Fibroblast of peridontal ligament (primary cell): Measurements from ENCODE around the gene TSPAN18.

Experiments
- DNase-seq: peaks from one replicate; pipeline ENCODE4 v3.0.0-alpha.2; 2010; ENCODE audit errors: extremely low read depth

Gene TSPAN18

GRCh38 chr11:44823006-44823405 is 96.2 kb downstream of the TSPAN18 start:
- no peak for DNase-seq

- no peak for DNase-seq
Observed at GRCh38 chr11:44823868-44824267, 97.1 kb downstream of the TSPAN18 start.

DNA sequence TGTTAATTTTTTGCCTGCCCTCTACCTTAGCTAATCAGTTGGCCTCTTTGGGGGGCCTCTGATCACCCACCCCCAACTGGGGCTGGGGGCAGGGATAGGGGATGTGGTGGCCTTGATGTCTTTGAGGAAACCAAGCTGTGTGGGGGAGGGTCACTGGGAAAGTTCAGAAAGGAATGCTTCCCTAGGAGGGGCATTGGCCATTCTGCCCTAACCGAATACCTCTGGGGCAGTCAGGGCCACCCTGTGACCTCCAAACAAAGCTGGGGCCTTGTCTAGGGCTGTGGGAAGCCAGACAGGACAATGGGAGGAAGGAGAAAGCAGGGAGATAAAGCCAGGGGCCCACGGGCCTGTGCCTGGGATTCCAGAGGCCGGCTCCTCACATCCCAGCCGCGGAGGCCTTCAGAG is 97.5 kb downstream of the TSPAN18 start:
- no peak for DNase-seq

GRCh38 chr11:44825058-44825785 is 98.5 kb downstream of the TSPAN18 start:
- DNase-seq, result no peak

- no peak for DNase-seq
Observed at GRCh38 chr11:44826922-44827643, 100.3 kb downstream of the TSPAN18 start.

- no peak for DNase-seq
Observed at GRCh38 chr11:44828296-44828695, 101.5 kb downstream of the TSPAN18 start.

GRCh38 chr11:44829838-44830237 is 103.1 kb downstream of the TSPAN18 start:
- no peak for DNase-seq

DNA sequence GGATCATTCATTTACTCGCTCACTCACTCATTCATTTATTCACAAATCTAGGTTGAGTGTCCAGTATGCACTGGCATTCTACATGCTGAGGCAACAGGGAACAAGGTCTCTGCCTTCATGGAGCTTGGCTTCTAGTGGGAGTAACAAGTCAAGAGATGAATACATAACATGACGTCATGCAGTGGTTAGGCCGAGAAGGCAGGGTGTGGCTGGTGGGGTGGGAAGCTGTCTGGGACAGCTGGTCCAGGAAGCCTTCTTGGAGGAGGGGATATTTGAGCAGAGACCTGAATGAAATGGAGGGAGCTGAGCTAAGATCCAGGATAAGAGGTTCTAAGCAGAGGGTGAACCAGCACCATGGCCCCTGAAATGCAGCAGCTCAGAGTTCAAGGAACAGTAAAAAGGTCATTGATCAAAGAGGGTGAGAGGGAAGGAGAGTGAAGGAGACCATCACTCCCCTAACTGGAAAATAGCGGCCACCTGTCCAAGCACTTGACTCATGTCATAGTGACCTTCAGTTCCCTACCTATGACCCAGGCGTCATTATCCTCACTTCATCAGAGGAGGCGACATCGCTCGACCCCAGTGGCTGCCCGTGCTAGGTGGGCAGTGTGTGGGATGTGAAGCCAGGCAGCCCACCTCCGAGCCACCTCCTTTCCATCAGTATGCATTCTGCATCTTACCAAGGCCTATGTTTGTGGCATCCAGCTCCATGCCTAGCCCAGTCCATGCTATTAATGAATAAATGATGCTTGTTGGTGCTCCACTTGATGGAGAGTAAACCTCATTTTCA is 105.0 kb downstream of the TSPAN18 start:
- DNase-seq, result no peak

DNA sequence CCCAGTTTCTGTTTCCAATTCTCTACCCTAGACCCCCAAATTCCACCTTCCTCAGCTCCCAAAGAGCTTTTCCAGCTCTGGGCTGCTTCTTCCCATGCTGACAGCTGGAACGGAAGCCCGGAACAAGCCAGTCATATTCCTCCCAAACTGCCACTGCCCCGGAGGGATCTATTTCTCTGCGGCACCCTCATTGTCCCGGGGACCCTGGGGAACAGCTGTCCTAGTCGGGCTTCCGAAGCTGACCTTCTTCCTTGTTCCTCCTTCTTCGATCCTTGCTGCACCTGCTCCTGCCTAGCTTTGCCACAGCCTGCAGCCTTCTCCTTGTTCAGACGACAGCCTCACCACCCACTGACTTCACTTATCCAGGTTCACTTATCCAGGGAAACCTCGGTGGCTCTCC is 105.7 kb downstream of the TSPAN18 start:
- DNase-seq, result no peak

GRCh38 chr11:44833221-44833876 is 106.6 kb downstream of the TSPAN18 start:
- DNase-seq, result no peak

- no peak for DNase-seq
Observed at GRCh38 chr11:44833877-44834452, 107.2 kb downstream of the TSPAN18 start.

DNA sequence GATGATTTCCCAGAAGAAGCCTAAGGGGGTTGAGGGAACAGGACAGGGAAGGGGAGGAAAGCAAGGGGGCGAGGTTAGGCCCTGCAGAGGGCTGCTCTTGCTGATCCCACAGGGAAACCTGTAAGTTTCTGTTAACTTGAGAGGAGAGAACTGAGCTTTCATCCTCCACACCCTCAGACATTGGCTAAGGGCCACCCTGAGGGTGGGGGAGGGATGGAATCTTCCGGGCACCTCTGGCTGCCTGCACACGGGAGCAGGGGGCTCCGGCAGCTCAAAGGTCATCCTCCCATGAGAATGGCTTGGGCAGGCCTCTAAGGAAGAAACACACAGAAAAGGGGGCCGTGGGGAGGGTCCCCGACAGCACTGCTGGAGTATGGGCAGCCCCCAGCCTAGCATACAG is 108.1 kb downstream of the TSPAN18 start:
- no peak for DNase-seq

DNA sequence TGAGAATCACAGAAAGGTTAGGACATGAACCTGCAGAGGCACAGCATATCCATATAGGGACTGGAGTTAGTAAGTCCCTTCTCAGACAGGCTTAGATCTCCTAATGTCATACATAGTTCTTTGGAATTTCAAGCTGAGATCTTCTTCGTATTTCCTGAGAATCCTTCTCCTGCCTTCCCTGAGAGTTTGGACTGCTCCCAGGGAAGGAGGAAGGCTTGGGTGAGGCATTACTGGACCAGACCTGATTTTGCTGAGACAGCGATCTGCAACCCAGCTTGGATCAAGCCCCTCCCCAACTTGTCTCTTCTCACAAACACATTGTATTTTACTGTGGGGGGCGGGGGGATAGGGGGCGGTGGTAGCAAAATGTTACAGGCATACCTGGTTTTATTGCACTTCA is 108.5 kb downstream of the TSPAN18 start:
- no peak for DNase-seq

DNA sequence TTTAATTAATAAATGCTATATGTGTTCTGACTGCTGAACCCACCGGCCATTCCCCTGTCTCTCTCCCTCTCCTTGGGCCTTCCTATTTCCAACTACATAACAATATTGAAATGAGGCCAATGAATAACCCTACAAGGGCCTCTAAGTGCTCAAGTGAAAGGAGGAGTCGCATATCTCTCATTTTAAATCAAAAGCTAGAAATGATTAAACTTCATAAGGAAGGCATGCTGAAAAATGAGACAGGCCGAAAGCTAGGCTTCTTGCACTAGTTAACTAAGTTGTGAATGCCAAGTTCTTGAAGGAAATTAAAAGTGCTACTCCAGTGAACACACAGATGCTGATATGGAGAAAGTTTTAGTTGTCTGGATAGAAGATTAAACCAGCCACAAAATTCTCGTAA is 109.2 kb downstream of the TSPAN18 start:
- DNase-seq, result no peak

DNA sequence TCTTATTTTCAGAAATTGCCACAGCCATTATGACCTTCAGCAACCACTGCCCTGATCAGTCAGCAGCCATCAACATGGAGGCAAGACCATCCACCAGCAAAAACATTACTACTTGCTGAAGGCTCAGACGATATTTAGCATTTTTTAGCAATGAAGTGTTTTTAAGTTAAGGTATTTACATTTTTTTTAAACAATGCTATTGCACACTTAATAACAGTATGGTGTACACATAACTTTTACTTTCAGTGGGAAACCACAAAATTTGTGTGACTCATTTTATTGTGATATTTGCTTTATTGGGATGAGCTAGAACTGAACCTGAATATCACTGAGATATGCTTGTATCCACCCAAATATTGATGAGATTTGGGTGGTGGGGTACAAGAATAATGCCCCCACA is 110.9 kb downstream of the TSPAN18 start:
- DNase-seq, result no peak

DNA sequence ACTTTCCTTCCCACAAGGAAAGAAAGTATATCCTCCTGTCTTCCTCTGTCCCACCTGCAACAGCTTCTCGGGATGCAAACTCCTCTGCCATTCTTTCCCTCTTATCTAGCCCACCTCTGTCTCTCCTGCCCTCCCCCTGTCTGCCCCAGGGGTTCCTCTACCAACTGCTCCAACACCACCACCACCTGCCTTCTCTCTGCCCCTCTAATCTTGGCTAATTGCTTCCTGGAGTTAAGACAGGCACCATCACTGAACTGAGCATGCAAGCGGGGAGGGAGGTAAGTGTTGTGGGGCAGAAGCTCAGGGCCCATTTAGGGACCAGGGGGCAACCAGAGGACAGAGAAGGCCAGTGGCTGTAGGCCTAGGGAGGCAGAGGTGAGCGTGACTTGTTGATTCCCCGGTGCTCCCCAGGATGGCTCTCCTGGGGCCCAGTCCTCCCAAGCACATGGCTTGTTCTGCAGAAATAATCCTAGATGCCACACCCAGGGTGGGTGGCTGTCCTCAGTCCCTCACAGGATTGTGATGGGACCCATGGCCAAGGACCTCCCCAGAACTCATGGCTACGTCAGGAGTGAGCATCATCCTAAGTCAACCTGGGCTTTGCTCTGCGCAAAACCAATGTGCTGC is 112.8 kb downstream of the TSPAN18 start:
- no peak for DNase-seq

DNA sequence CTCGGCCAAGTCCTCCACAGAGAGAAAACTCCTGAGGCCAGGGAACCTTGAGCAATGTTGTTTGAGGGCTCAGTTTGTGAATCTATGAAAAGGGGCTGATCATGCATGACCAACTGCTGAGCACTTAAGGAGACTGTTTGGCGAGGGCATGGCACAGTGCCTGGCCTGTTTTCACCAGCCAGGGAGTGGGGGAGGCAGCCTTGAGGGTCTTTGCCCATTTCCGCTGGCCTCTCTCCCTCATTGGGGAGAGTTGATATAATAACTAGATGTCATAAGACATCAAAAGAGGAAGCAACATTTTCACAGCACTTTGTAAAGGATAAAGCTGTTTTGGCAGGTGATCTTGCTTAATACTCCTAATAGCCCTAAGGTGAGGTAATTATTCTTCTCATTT is 113.3 kb downstream of the TSPAN18 start:
- no peak for DNase-seq

- DNase-seq, result no peak
Observed at GRCh38 chr11:44840521-44841251, 113.9 kb downstream of the TSPAN18 start.

- DNase-seq, result peak; percentile 95
Observed at GRCh38 chr11:44842220-44842619, 115.5 kb downstream of the TSPAN18 start.

- no peak for DNase-seq
Observed at GRCh38 chr11:44846852-44847251, 120.1 kb downstream of the TSPAN18 start.

DNA sequence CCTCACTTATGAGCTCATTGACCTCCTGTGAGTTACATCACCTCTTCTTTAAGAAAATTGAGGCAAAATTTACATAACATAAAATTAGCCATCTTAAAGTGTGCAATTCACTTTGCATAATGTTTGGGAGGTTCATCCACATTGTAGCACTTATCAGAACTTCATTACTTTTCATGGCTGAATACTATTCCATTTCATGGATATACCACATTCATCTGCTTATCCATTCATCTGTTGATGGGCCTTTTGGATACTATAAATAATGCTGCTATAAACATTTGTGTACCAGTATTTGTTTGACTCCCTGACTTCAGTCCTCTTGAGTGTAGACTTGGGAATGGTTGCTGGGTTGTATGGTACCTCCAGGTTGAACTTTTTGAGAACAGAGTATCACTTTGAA is 120.6 kb downstream of the TSPAN18 start:
- no peak for DNase-seq
